Neural crest cell (in vitro differentiated cells): ENCODE measurements around the gene CARD19. TPM values are rescaled to one million over a fixed set of nuclear protein-coding genes. Genes with fewer than 3 reads are reported as not detected.

Experiments
- DNase-seq: peaks from one replicate; pipeline ENCODE4 v3.0.0; 2021; ENCODE audit warnings: low read depth, mixed read lengths, low spot score
- H3K27ac Mint-ChIP-seq: one replicate; pipeline ENCODE4 v1.8.0; 2021; ENCODE audit warnings: mild to moderate bottlenecking, mixed read lengths; ENCODE audit not compliant: unreplicated experiment
- H3K27me3 Mint-ChIP-seq: 2 replicates; pipeline ENCODE4 v1.8.0; 2021; ENCODE audit warnings: low read depth, mild to moderate bottlenecking, mixed read lengths
- H3K36me3 Mint-ChIP-seq: 2 replicates; pipeline ENCODE4 v1.8.0; 2021; ENCODE audit warnings: low read depth, mild to moderate bottlenecking, mixed read lengths
- H3K4me1 Mint-ChIP-seq: 2 replicates; pipeline ENCODE4 v1.8.0; 2021; ENCODE audit warnings: mixed read lengths
- H3K4me3 Mint-ChIP-seq: one replicate; pipeline ENCODE4 v1.8.0; 2021; ENCODE audit warnings: mild to moderate bottlenecking, mixed read lengths
- H3K9me3 Mint-ChIP-seq: 2 replicates; pipeline ENCODE4 v1.8.0; 2021; ENCODE audit warnings: mixed read lengths
- total RNA-seq: library from RNA; stranded (reverse); gene quantifications from 2 replicates; pipeline ENCODE4 v1.2.1, GENCODE V29; 2021
- TF ChIP-seq, protein P1 (sequence below): fragments of 200-600 bp; sonication (generic); conservative IDR thresholded peaks from 2 replicates; pipeline ENCODE4 v1.5.0; 2021; ENCODE audit warnings: antibody characterized with exemption, mild to moderate bottlenecking

CARD19 gene
- total RNA-seq, 1 donor from 2014 or later = 22.1 TPM

- H3K27ac Mint-ChIP-seq = no peak overlapping the region
- H3K4me1 Mint-ChIP-seq = no peaks in the 10 kb centered on the region
- TF ChIP-seq, protein P1, sequence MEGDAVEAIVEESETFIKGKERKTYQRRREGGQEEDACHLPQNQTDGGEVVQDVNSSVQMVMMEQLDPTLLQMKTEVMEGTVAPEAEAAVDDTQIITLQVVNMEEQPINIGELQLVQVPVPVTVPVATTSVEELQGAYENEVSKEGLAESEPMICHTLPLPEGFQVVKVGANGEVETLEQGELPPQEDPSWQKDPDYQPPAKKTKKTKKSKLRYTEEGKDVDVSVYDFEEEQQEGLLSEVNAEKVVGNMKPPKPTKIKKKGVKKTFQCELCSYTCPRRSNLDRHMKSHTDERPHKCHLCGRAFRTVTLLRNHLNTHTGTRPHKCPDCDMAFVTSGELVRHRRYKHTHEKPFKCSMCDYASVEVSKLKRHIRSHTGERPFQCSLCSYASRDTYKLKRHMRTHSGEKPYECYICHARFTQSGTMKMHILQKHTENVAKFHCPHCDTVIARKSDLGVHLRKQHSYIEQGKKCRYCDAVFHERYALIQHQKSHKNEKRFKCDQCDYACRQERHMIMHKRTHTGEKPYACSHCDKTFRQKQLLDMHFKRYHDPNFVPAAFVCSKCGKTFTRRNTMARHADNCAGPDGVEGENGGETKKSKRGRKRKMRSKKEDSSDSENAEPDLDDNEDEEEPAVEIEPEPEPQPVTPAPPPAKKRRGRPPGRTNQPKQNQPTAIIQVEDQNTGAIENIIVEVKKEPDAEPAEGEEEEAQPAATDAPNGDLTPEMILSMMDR = peak; percentile 35
- H3K9me3 Mint-ChIP-seq = no peaks in the 10 kb centered on the region
- H3K27me3 Mint-ChIP-seq = peaks cover 4% of the 10 kb centered on the region
- no peaks in the 10 kb centered on the region for H3K36me3 Mint-ChIP-seq
- H3K4me3 Mint-ChIP-seq = no peak overlapping the region
- no peak for DNase-seq
These were observed 43.1 kb upstream of the CARD19 start for GRCh38 chr9:93052791-93053540.

DNA sequence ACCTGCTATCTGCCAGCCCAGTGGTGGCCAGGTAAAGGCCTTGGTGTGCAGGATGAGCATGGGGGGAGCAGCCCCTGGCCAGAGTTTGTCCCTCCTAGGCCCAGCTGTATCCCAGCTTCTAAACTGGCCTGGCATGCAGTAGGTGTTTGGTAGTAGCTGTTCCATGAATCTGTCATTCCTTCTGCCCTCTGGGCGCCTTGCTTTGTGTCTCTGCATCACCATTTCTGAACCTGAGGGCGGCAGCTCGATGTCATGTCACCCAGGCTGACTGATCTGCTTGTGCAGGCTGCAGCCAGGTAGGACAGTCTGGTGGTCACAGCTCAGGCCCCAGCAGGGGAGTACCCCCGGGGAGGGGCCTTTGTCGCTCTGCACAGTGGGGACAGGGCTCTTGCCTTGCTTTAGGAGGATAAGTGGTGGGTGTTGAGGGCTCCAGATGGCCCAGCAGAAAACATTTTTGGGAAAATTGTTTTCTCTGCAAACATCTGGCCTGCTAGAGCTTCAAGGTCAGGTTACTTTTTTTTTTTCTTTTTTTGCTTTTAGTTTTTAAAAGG lies 42.2 kb upstream of the CARD19 start:
- H3K9me3 Mint-ChIP-seq = no peaks in the 10 kb centered on the region
- peaks cover 4% of the 10 kb centered on the region for H3K27me3 Mint-ChIP-seq
- H3K36me3 Mint-ChIP-seq = no peaks in the 10 kb centered on the region
- DNase-seq = no peak
- H3K4me1 Mint-ChIP-seq = no peaks in the 10 kb centered on the region
- TF ChIP-seq, protein P1 = no peak
- no peak overlapping the region for H3K4me3 Mint-ChIP-seq
- H3K27ac Mint-ChIP-seq = no peak overlapping the region

DNA sequence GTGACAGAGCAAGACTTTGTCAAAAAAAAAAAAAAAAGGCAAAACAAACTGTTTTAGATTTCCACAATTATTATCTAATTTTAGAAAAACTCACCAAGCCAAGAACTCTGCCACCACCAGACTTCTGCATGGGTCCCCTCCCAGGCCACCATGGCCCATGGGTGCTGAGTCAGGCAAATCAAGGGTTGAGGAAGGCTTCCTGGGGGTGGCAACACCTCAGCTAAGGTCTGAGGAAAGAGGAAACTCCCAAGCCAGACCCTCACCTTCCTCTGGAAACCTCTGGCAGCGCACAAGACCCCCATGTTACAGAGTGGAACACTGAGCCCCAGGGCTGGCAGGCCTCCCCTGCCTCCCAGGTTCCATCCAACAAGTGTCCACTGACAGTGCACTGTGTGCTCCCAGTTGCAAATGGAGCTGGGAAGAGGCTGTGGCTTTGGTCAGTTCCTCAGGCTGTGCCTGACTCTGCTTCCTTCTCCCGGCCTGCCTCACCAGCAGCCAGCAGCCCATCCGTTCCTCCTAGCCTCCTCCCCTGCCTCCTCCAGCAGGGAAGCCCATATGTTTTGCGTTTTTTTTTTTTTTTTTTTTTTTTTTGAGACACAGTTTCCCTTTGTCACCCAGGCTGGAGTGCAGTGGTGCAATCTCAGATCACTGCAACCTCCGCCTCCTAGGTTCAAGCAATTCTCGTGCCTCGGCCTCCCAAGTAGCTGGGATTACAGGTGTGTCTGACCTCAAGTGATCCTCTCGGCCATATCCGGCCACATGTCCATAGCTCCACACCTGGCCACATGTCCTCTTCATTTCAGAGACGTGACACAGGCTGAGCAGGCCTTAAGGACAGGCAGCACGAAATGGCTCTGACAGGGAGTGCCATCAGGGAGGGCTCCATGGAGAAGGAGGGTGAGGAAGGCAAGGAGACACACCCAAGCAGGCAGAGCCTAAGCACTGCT lies 41.0 kb upstream of the CARD19 start:
- no peaks in the 10 kb centered on the region for H3K4me1 Mint-ChIP-seq
- no peak overlapping the region for H3K4me3 Mint-ChIP-seq
- no peaks in the 10 kb centered on the region for H3K36me3 Mint-ChIP-seq
- H3K27ac Mint-ChIP-seq = peak overlapping the region; percentile 50
- TF ChIP-seq, protein P1 = no peak
- no peak for DNase-seq
- peaks cover 14% of the 10 kb centered on the region for H3K27me3 Mint-ChIP-seq
- H3K9me3 Mint-ChIP-seq = no peaks in the 10 kb centered on the region

- no peak overlapping the region for H3K27ac Mint-ChIP-seq
- TF ChIP-seq, protein P1 = no peak
- no peaks in the 10 kb centered on the region for H3K4me1 Mint-ChIP-seq
- no peak for DNase-seq
- no peak overlapping the region for H3K4me3 Mint-ChIP-seq
- H3K9me3 Mint-ChIP-seq = no peaks in the 10 kb centered on the region
- no peaks in the 10 kb centered on the region for H3K36me3 Mint-ChIP-seq
- peaks cover 18% of the 10 kb centered on the region for H3K27me3 Mint-ChIP-seq
These were observed 38.8 kb upstream of the CARD19 start for GRCh38 chr9:93057042-93057702.

DNA sequence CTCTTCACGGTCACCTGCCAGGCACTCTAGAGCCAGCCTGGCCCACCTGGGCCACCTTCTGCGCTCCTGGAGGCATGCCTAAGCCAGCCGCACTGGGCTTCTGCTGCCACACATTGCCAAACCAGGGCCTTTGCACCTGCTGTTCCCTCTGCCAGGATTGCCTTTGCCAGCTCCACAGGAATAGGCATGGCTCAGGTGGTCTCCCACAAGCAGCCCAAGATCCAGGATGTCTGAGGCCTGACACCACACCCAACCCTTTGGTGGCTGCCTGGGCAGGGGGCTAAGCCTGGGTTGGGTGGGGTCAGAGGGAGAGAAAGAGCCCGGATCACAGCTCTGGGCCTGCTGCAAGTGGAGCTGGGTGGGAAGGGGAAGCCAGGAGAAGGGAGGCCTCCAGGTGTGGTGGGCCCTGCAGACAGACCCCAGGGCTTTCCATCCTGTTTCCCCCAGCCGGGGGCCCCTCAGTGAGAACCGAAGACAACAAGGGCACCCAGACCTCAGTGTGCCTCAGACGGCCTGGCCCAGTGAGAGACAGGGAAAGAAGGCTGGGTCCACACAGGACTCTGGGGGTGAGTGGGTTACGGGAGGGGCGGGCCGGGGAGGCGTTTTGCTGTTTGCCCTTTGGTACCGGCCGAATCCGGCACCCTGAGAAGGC lies 38.2 kb upstream of the CARD19 start:
- no peaks in the 10 kb centered on the region for H3K9me3 Mint-ChIP-seq
- no peaks in the 10 kb centered on the region for H3K4me1 Mint-ChIP-seq
- no peaks in the 10 kb centered on the region for H3K36me3 Mint-ChIP-seq
- no peak overlapping the region for H3K4me3 Mint-ChIP-seq
- TF ChIP-seq, protein P1 = no peak
- H3K27ac Mint-ChIP-seq = no peak overlapping the region
- peaks cover 22% of the 10 kb centered on the region for H3K27me3 Mint-ChIP-seq
- DNase-seq = no peak
